Measurements from ENCODE around the gene TRIM65.
"Not testable (repeated sequence)": the region's sequence is repeated elsewhere in the genome, so short reads cannot be mapped to it uniquely, and the experiment has no call there.

The TRIM65 gene

GRCh38 chr17:75894049-75894733 is 2.6 kb downstream of the TRIM65 start:
- DNase-seq = no peak

- no peak for DNase-seq
These were observed 3.3 kb downstream of the TRIM65 start for GRCh38 chr17:75893305-75894048.

GRCh38 chr17:75892556-75893224 is 4.1 kb downstream of the TRIM65 start:
- DNase-seq = no peak

- no peak for DNase-seq
These were observed 4.9 kb downstream of the TRIM65 start for GRCh38 chr17:75891605-75892555.

- DNase-seq = no peak
These were observed 5.6 kb downstream of the TRIM65 start for GRCh38 chr17:75891022-75891604.

- DNase-seq = no peak
These were observed 7.3 kb downstream of the TRIM65 start for GRCh38 chr17:75889454-75889853.

- DNase-seq = no peak
These were observed 8.3 kb downstream of the TRIM65 start for GRCh38 chr17:75888484-75888883.

GRCh38 chr17:75885860-75886259 is 10.9 kb downstream of the TRIM65 start:
- DNase-seq = not testable (repeated sequence)

- DNase-seq = no peak
These were observed 11.3 kb downstream of the TRIM65 start for GRCh38 chr17:75885431-75885830.

GRCh38 chr17:75881678-75882454 is 14.9 kb downstream of the TRIM65 start:
- peak; percentile 40 for DNase-seq

GRCh38 chr17:75880266-75880665 is 16.5 kb downstream of the TRIM65 start:
- DNase-seq = no peak

GRCh38 chr17:75878174-75878998 is 18.4 kb downstream of the TRIM65 start, which contains the start of gene TRIM47:
TSS of gene TRIM47 (minus strand) at chr17:75878581. CDS start at chr17:75878548, 33 bp downstream.
- no peak for DNase-seq

GRCh38 chr17:75877752-75878173 is 19.0 kb downstream of the TRIM65 start:
- peak; percentile 72 for DNase-seq

- DNase-seq = no peak
These were observed 19.6 kb downstream of the TRIM65 start for GRCh38 chr17:75876938-75877751.

- peak; percentile 82 for DNase-seq
These were observed 20.4 kb downstream of the TRIM65 start for GRCh38 chr17:75876190-75876937.

GRCh38 chr17:75875940-75876189 is 20.9 kb downstream of the TRIM65 start:
- DNase-seq = no peak

- DNase-seq = no peak
These were observed 21.4 kb downstream of the TRIM65 start for GRCh38 chr17:75875182-75875939.
